Neural progenitor cell (in vitro differentiated cells): ENCODE results near the gene BHLHA15.

Experiments
- EZH2 ChIP-seq: fragments of 200-600 bp; sonication (generic); IDR thresholded peaks from 2 replicates; pipeline ENCODE4 v1.6.1; 2017; ENCODE audit warnings: antibody characterized with exemption, mild to moderate bottlenecking, moderate library complexity
- EZH2phosphoT487 ChIP-seq: fragments of 200-600 bp; sonication (generic); IDR thresholded peaks from 2 replicates; pipeline ENCODE4 v1.6.1; 2017; ENCODE audit warnings: antibody characterized with exemption
- TF ChIP-seq, protein P1 (sequence below): fragments of 200-600 bp; sonication (generic); IDR thresholded peaks from 2 replicates; pipeline ENCODE4 v1.5.1; 2017; ENCODE audit warnings: antibody characterized with exemption, mild to moderate bottlenecking

DNA sequence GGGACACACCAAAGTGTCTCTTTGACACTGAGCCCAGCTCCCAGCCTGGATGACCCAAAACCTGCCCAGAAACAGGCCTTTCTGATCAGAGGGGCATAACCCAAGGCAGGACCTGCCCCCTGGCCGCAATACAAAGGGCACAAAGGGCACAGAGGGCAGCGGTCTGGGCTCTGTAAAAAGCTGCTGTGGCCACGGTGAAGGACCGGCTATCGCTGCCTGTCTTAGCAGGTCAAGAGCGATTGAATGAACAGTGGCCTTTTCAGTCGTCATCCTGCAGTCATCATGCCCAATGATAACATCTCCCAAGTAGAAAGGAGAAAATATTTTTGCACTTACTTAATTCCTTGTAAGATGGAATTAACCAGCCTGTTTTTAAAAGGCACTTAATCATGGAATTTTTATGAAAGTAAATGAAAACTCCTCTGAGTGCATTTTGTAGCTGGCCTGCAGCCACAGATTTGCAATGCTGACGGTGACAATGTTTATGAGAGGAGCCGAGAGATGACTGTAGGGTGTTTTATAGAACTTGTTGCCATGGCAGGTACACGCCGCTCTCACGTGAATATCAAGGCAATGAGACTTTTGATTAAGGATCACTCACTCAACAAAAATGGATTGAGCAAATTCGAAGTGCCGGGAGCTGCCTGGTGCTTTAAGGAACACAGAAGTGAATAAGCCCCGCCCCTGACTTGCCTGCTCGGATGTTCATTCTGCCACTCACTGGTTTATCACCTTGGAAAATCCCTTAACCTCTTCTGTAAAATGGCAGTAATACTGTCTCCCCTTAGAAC lies 47.3 kb upstream of the BHLHA15 start:
- TF ChIP-seq, protein P1, sequence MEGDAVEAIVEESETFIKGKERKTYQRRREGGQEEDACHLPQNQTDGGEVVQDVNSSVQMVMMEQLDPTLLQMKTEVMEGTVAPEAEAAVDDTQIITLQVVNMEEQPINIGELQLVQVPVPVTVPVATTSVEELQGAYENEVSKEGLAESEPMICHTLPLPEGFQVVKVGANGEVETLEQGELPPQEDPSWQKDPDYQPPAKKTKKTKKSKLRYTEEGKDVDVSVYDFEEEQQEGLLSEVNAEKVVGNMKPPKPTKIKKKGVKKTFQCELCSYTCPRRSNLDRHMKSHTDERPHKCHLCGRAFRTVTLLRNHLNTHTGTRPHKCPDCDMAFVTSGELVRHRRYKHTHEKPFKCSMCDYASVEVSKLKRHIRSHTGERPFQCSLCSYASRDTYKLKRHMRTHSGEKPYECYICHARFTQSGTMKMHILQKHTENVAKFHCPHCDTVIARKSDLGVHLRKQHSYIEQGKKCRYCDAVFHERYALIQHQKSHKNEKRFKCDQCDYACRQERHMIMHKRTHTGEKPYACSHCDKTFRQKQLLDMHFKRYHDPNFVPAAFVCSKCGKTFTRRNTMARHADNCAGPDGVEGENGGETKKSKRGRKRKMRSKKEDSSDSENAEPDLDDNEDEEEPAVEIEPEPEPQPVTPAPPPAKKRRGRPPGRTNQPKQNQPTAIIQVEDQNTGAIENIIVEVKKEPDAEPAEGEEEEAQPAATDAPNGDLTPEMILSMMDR = no peak
- TF ChIP-seq EZH2 (no peak), EZH2phosphoT487 (no peak)
